Heart left ventricle (tissue), 13 donors: ENCODE measurements around the gene ADIPOR1.

Experiments
- POLR2A ChIP-seq, 2 donors: fragments of 450-650 bp; IDR thresholded peaks; one replicate each; pipeline ENCODE4 v1.6.1; 2017; ENCODE audit warnings: antibody characterized with exemption in 2 of 2, mild to moderate bottlenecking in 2 of 2, moderate library complexity in 2 of 2
- TF ChIP-seq, protein P1 (sequence below), 12 donors: fragments of 200-600 bp; sonication (generic) in 4 of 12; IDR thresholded peaks; one replicate each; pipeline versions ENCODE4 v1.5.0 to v1.8.0; 2018 to 2022; ENCODE audit warnings: antibody characterized with exemption in 12 of 12, mild to moderate bottlenecking in 5 of 12
- donor health status: ischemic (EF 13 %, LVEDD 7.1; RV severe dilation, severe dysfunction).
- donor health status: DM: no; HTN: yes; CAD: no.
- donor health status: DM: no; HTN: no; CAD: no.
- donor health status: ischemic (EF 25% LVEDD 6.9; RV normal size, moderate dysfunction).
- donor health status: ischemic (EF 25% LVEDD 5.7; RV mildly dilated, moderate dysfunction).
- donor health status: ischemic (EF 35%, LVEDD 5.7; RV mildly dilated, moderate dysfunction).
- donor health status: nonischemic (EF 11% LVEDD 7.7; RV severe dilation, severe dysfunction).
- donor health status: DM: yes; HTN: yes; CAD: no.
- donor health status: PGD.
- donor health status: ischemic (EF 29% LVEDD 5.4; RV normal size, mild dysfunction).
- donor health status: nonischemic (EF 23%, LVEDD 6.1; RV moderate dilation, normal function).

DNA sequence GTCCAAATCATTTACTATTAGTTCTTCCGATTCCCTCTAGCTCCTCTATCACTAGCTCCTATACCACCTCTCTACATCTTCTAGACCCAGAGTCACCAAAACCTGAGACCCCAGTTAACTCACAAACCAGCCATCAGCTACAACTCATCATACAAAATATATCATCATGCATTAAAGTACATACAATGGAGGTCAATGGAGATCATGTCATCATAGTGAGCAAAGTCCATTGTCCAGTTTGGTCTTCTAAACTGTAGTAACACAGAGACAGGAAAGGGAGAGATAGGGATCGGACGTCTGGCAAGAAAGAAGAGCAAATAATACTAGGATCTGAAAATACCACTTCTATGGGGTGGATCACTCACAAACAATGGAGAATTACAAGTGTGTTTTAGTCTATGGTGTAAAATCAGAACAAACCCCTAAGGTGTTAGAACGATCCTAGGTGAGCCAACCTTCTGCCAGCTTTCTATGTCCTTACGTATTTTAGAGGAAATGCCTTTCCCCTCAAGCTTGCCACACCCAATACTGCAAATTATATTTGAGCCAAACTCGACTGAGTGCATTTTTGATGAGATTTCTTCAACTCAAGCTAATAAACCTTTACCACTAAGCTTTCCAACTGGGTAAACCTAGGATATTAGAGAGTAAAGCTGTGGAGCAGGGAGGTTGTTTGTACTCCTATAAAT is 3.9 kb downstream of the ADIPOR1 start:
- TF ChIP-seq, protein P1, sequence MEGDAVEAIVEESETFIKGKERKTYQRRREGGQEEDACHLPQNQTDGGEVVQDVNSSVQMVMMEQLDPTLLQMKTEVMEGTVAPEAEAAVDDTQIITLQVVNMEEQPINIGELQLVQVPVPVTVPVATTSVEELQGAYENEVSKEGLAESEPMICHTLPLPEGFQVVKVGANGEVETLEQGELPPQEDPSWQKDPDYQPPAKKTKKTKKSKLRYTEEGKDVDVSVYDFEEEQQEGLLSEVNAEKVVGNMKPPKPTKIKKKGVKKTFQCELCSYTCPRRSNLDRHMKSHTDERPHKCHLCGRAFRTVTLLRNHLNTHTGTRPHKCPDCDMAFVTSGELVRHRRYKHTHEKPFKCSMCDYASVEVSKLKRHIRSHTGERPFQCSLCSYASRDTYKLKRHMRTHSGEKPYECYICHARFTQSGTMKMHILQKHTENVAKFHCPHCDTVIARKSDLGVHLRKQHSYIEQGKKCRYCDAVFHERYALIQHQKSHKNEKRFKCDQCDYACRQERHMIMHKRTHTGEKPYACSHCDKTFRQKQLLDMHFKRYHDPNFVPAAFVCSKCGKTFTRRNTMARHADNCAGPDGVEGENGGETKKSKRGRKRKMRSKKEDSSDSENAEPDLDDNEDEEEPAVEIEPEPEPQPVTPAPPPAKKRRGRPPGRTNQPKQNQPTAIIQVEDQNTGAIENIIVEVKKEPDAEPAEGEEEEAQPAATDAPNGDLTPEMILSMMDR (IDR thresholded peaks at IDR 0.05), result no peak
- TF ChIP-seq POLR2A (IDR thresholded peaks at IDR 0.05), result no peak
